Measurements from ENCODE around the gene SBK3.

The SBK3 gene

DNA sequence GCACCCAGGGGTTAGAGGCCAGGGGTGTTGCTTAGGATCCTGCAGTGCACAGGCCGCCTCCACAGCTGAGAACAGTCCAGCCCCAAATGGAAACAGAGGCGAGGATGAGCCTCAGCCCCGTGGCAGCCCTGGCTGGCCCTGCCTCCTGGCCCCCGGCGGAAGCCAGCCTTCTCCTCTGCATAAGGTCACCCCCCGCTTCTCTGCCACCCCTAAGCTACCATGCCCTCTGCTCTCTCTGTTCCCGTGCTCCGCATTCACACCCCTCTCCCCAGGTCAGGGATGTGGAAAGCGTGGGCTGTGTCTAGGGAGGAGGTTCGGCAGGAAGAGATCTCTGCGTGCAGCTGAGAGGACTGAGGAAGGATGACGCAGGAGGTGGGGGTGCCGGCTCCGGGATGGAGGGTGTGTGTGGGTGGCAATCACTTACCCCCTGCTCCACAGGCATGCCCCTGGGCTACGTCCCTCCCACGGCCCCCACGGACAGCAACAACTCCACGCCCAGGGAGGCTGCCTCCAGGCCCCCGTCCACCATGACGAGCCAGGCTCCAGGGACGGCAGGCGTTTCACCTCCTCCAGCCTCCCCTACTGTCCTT, 51.1 kb downstream of the SBK3 start:
- TF ChIP-seq, protein P1, sequence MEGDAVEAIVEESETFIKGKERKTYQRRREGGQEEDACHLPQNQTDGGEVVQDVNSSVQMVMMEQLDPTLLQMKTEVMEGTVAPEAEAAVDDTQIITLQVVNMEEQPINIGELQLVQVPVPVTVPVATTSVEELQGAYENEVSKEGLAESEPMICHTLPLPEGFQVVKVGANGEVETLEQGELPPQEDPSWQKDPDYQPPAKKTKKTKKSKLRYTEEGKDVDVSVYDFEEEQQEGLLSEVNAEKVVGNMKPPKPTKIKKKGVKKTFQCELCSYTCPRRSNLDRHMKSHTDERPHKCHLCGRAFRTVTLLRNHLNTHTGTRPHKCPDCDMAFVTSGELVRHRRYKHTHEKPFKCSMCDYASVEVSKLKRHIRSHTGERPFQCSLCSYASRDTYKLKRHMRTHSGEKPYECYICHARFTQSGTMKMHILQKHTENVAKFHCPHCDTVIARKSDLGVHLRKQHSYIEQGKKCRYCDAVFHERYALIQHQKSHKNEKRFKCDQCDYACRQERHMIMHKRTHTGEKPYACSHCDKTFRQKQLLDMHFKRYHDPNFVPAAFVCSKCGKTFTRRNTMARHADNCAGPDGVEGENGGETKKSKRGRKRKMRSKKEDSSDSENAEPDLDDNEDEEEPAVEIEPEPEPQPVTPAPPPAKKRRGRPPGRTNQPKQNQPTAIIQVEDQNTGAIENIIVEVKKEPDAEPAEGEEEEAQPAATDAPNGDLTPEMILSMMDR (IDR thresholded peaks at IDR 0.05; ENCODE audit: borderline replicate concordance, control extremely low read depth, extremely low read depth, insufficient read depth, missing control alignments), result no peak
- no peak for DNase-seq (ENCODE audit: low spot score)
- in situ Hi-C loops (cut with MboI; ENCODE audit: low sequenced_read_pairs, unreplicated experiment), result no loop called here

GRCh38 chr19:55493645-55494171, 51.6 kb downstream of the SBK3 start:
- no peak for DNase-seq (ENCODE audit: low spot score)
- TF ChIP-seq, protein P1 (IDR thresholded peaks at IDR 0.05; ENCODE audit: borderline replicate concordance, control extremely low read depth, extremely low read depth, insufficient read depth, missing control alignments), result no peak
- in situ Hi-C loops (cut with MboI; ENCODE audit: low sequenced_read_pairs, unreplicated experiment), result no loop called here

DNA sequence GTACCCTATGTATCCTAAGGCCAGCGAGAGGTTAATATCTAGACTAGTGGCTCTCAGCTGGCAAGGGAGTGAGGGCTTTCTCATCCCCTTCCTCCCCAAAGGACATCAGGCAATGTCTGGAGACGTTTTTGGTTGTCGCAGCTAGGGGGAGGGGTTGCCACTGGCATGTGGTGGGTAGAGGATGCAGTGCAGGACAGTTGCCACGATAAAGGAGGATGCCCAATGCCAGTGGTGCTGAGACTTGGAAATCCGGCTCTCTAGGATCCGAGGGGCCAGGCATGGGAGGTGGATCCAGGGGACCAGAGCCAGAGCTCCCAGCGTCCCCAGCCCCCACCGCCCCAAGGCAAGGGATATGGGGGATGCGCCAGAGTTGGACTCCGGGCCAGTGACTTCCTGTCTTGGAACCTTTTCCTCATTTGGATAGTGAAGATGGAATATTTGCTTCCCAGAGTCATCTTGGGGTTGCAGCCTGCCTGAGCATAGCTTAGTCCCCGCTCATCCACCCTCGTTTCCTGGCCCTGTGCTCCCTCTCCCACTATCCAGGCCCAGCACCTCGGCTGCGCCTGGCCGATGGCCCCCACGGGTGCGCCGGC, 52.2 kb downstream of the SBK3 start:
- in situ Hi-C loops (cut with MboI; ENCODE audit: low sequenced_read_pairs, unreplicated experiment), result no loop called here
- TF ChIP-seq, protein P1 (IDR thresholded peaks at IDR 0.05; ENCODE audit: borderline replicate concordance, control extremely low read depth, extremely low read depth, insufficient read depth, missing control alignments), result no peak
- no peak for DNase-seq (ENCODE audit: low spot score)

DNA sequence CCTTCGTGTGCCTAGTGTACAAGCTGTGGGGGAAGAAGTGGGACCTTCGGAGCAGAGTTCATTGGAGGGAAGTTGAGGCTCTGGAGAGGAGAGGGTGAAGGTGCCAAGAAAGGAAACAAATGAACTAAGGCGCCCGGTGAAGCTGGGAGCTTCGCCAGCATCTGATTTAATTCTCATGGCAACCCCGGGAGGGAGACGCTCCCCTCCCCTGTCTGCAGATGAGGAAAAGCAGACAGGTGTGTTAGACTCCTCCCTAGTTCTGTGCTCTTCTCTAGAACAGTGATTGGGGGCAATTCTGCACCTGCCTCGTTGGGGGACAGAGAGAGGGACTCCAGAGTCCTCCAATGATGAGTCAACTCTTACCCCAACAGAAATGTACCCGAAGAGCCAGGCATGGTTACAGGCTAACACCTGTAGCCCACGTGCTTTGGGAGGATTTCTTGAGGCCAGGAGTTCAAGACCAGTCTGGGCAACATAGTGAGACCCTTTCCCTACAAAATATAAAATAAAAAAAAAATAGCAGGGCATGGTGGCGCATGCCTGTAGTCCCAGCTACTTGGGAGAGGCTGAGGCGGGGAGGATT, 52.9 kb downstream of the SBK3 start:
- in situ Hi-C loops (cut with MboI; ENCODE audit: low sequenced_read_pairs, unreplicated experiment), result no loop called here
- no peak for DNase-seq (ENCODE audit: low spot score)
- TF ChIP-seq, protein P1 (IDR thresholded peaks at IDR 0.05; ENCODE audit: borderline replicate concordance, control extremely low read depth, extremely low read depth, insufficient read depth, missing control alignments), result no peak

DNA sequence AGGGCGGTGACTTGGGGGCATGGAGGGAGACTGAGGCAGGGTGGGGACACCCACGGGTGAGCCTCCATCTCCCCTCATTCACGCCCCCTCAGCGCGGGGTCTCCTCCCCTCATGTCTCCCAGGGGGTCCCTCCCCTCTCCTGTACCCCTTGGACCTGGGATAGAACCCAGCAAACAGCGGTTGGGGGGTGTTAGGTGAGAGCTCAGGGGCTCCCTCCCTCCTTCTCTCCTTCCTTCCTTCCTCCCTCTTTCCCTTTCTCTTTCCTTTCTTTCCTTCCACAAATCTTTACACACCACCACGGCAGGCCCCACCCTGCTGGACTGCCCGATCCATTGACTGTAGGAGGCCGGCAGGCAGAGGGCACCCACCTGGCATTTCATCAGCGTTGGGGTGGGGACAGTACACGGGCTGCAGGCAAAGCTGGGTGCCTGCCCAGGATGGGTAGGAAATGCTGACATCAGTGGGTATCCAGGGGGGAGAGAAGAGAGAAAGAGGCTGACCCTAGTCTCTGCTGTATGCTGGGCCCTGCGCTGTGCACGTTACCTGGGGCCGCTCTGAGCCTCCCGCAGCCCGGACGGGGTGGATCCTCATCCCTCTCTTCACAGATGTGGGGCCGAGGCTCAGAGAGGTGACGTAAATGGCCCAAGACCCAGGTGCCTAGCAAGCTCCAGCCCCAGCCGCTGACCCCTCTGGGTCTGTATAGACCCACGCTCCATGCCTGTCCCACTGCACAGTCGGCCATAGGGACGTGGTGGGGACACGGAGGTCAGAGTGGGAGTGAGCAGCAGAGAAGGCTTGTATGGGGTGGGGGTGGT, 53.6 kb downstream of the SBK3 start:
- TF ChIP-seq, protein P1 (IDR thresholded peaks at IDR 0.05; ENCODE audit: borderline replicate concordance, control extremely low read depth, extremely low read depth, insufficient read depth, missing control alignments), result no peak
- in situ Hi-C loops (cut with MboI; ENCODE audit: low sequenced_read_pairs, unreplicated experiment), result no loop called here
- no peak for DNase-seq (ENCODE audit: low spot score)

All from GM13976 (cell line).